SU-DHL-6 (cell line): ENCODE measurements around the gene GRM5.

ENCODE experiments used
- EZH2phosphoT487 ChIP-seq: fragments of 200-600 bp; sonication (generic), shearing (Covaris generic); conservative IDR thresholded peaks from 2 replicates; pipeline ENCODE4 v1.6.1; 2018; ENCODE audit warnings: mild to moderate bottlenecking, antibody characterized with exemption, low read length, moderate library complexity, mixed read lengths
- TF ChIP-seq, protein P1 (sequence below): fragments of 200-600 bp; sonication (generic); IDR thresholded peaks from one replicate; pipeline ENCODE4 v1.5.1; 2017; ENCODE audit warnings: antibody characterized with exemption, mild to moderate bottlenecking, low read length, moderate library complexity; ENCODE audit not compliant: insufficient read depth, poor library complexity, severe bottlenecking

DNA sequence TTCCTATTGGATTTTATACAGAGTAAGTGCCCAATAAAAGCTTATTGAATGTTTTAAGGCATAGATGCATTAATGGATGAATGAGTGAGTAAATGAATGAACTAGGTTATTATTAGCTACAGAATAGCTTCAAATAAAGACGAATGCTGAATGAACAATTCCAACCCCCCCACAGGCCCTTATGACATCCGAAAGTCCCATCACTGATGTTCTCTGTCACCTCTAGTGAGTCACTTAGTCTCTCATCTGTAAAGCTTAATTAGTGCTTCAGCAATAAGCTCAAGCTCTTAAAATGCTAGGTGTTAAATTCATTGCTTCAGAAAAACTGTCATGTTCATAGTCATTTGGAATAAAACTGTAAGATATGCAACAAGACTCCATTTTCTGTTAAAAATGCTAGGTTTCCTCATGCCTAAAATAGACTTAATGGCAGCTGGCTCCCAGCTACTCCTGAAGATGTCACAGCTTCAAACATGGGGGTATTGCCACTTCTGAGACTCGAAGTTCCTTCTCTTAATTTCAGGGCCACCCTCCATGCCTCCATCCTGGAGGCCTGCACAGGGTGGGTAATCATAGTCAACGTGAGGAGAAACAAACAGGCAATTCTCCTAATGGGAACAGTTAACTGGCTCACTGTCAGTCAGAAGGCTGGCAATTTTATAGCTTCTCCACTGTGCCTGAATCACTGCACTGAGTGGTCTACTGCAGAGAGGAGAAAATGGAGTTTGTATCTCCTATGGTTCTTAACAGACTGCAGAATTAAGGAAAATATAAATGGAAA is 373.3 kb downstream of the GRM5 start:
- TF ChIP-seq, protein P1, sequence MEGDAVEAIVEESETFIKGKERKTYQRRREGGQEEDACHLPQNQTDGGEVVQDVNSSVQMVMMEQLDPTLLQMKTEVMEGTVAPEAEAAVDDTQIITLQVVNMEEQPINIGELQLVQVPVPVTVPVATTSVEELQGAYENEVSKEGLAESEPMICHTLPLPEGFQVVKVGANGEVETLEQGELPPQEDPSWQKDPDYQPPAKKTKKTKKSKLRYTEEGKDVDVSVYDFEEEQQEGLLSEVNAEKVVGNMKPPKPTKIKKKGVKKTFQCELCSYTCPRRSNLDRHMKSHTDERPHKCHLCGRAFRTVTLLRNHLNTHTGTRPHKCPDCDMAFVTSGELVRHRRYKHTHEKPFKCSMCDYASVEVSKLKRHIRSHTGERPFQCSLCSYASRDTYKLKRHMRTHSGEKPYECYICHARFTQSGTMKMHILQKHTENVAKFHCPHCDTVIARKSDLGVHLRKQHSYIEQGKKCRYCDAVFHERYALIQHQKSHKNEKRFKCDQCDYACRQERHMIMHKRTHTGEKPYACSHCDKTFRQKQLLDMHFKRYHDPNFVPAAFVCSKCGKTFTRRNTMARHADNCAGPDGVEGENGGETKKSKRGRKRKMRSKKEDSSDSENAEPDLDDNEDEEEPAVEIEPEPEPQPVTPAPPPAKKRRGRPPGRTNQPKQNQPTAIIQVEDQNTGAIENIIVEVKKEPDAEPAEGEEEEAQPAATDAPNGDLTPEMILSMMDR = no peak
- TF ChIP-seq EZH2phosphoT487 = no peak
